GM23248 (cell line): ENCODE measurements around the gene HSH2D. TPM values are rescaled to one million over a fixed set of nuclear protein-coding genes. Genes with fewer than 3 reads are reported as not detected.

Source experiments
- DNase-seq: peaks from one replicate; pipeline ENCODE4 v3.0.0-alpha.2; 2015
- H2AFZ ChIP-seq: fragments of 200-600 bp; sonication (generic); 2 replicates; pipeline ENCODE4 v1.6.1; 2016; ENCODE audit warnings: antibody characterized with exemption
- H3F3A ChIP-seq: fragments of 200-600 bp; sonication (generic); 2 replicates; pipeline ENCODE4 v1.6.1; 2016; ENCODE audit warnings: mild to moderate bottlenecking, antibody characterized with exemption, mixed run types; ENCODE audit not compliant: insufficient read depth
- H3K27ac ChIP-seq: fragments of 200-600 bp; sonication (generic); 2 replicates; pipeline ENCODE4 v1.5.1; 2016; ENCODE audit warnings: mild to moderate bottlenecking
- H3K27me3 ChIP-seq: fragments of 200-600 bp; sonication (generic); replicated peaks from 2 replicates; pipeline ENCODE4 v1.6.1; 2016; ENCODE audit warnings: mild to moderate bottlenecking; ENCODE audit not compliant: insufficient read depth
- H3K36me3 ChIP-seq: fragments of 200-600 bp; sonication (generic); 2 replicates; pipeline ENCODE4 v1.6.1; 2016; ENCODE audit warnings: low read depth, mild to moderate bottlenecking
- H3K4me1 ChIP-seq: fragments of 200-600 bp; sonication (generic); 2 replicates; pipeline ENCODE4 v1.6.1; 2016; ENCODE audit warnings: mild to moderate bottlenecking; ENCODE audit not compliant: insufficient read depth
- H3K4me2 ChIP-seq: fragments of 200-600 bp; sonication (generic); one replicate; pipeline ENCODE4 v1.6.1; 2016; ENCODE audit warnings: mild to moderate bottlenecking; ENCODE audit not compliant: unreplicated experiment
- H3K4me3 ChIP-seq: fragments of 200-600 bp; sonication (generic); 2 replicates; pipeline ENCODE4 v1.5.1; 2016; ENCODE audit warnings: mild to moderate bottlenecking
- H3K79me2 ChIP-seq: fragments of 200-600 bp; sonication (generic); 2 replicates; pipeline ENCODE4 v1.6.1; 2016; ENCODE audit warnings: mild to moderate bottlenecking; ENCODE audit not compliant: insufficient read depth
- H3K9ac ChIP-seq: fragments of 200-600 bp; sonication (generic); 2 replicates; pipeline ENCODE4 v1.6.1; 2016; ENCODE audit warnings: mild to moderate bottlenecking
- H3K9me2 ChIP-seq: fragments of 200-600 bp; sonication (generic); 2 replicates; pipeline ENCODE4 v1.6.1; 2016; ENCODE audit warnings: mixed run types, mild to moderate bottlenecking, moderate library complexity; ENCODE audit not compliant: insufficient read depth
- H3K9me3 ChIP-seq: fragments of 200-600 bp; sonication (generic); one replicate; pipeline ENCODE4 v1.6.1; 2017; ENCODE audit warnings: low read depth
- H4K20me1 ChIP-seq: fragments of 200-600 bp; sonication (generic); 2 replicates; pipeline ENCODE4 v1.6.0; 2016; ENCODE audit not compliant: insufficient read depth
- EZH2 ChIP-seq: fragments of 200-600 bp; sonication (generic); IDR thresholded peaks from 2 replicates; pipeline ENCODE4 v1.6.1; 2018; ENCODE audit warnings: antibody characterized with exemption, mild to moderate bottlenecking; ENCODE audit not compliant: insufficient read depth, poor library complexity, severe bottlenecking
- EZH2phosphoT487 ChIP-seq: fragments of 200-600 bp; sonication (generic); IDR thresholded peaks from 2 replicates; pipeline ENCODE4 v1.6.1; 2018; ENCODE audit warnings: antibody characterized with exemption, moderate library complexity, mild to moderate bottlenecking, low read depth; ENCODE audit not compliant: insufficient read depth
- WGBS, 2 experiments: methylation state at CpG; one replicate each; pipeline ENCODE4 v1.1.6; 2015 to 2017; ENCODE audit warnings: low lambda C conversion rate in 2 of 2, low coverage in 1 of 2; ENCODE audit errors: missing lambda C conversion rate in 2 of 2; 5-methylcytosine and 5-hydroxymethylcytosine counted together
- in situ Hi-C: fragments of 300-500 bp; cut with MboI; formaldehyde crosslinking; loops from 2 replicates; pipeline ENCODE4 v1.15.0; 2020
- polyA plus RNA-seq: library from polyadenylated mRNA; unstranded; fragments of >200 nt; fragmentation: Nextera tagmentation; extraction: Ambion mirVana; gene quantifications from 2 replicates; pipeline ENCODE4 v1.2.1, GENCODE V29; 2016
- total RNA-seq: library from RNA; depleted of rRNA; stranded (reverse); fragments of >200 nt; shearing (Covaris generic); gene quantifications from 2 replicates; pipeline ENCODE4 v1.2.3, GENCODE V29; 2014

The HSH2D gene
- total and polyA plus RNA-seq, 2 experiments from 2014 or later = not detected

DNA sequence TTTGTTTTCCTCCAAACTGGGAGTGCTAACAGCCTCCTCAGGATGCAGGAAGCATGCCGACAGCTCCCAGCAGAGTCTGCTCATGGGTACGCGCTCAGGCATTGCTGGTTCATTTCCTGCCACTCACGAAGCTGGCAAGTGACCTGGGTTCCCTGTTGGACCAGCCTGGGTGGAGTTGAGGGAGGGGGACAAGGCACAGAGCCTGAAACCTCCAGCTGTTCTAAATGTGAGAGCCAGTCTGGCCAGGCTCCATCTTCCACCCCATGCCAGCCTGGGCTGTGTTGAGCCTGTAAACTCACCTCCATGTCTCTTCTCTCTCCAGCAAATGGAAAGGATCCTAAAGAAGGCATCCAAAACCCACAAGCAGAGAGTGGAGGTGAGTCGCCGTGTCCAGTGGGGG lies 46.7 kb downstream of the HSH2D start:
- H4K20me1 ChIP-seq = no peaks in the 10 kb centered on the region
- peaks cover 8% of the 10 kb centered on the region for H3F3A ChIP-seq
- H3K36me3 ChIP-seq = peaks cover 13% of the 10 kb centered on the region; the same call in 1 of the 2 replicates
- no peak overlapping the region for H3K9ac ChIP-seq
- no peaks in the 10 kb centered on the region for H3K9me3 ChIP-seq
- TF ChIP-seq EZH2 (no peak), EZH2phosphoT487 (no peak)
- WGBS, 2 experiments = 84 to 86% methylated on average over 6 of the region's 6 CpGs
- DNase-seq = no peak
- H2AFZ ChIP-seq = no peak overlapping the region
- peaks cover 39% of the 10 kb centered on the region for H3K79me2 ChIP-seq
- H3K4me3 ChIP-seq = no peak overlapping the region
- in situ Hi-C loops = loop anchor here (25.0 kb wide), 1 partner anchor 553 kb away; the partner anchor contains the start of gene CYP4F3
- no peak overlapping the region for H3K27ac ChIP-seq
- H3K4me2 ChIP-seq = no peak overlapping the region
- H3K9me2 ChIP-seq = no peaks in the 10 kb centered on the region
- peaks cover 8% of the 10 kb centered on the region; the same call in 1 of the 2 replicates for H3K4me1 ChIP-seq
- H3K27me3 ChIP-seq = no peaks in the 10 kb centered on the region

DNA sequence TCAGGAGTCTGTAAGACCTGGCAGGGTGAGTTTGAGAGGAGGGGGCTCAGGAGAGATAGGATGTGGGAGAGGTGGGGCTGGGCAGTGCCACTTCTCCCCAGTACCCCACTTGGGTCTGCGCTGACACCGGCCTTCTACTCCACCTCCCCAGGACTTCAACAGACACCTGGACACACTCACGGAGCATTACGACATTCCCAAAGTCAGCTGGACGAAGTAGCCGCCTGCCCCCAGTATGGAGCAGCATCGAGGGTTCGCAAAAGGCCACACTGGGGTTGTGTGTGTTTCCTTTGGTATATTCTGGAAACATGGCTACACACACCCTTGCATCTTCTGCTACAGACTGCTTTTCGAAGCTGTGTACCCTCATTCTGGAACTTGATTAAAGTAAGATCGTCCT lies 47.3 kb downstream of the HSH2D start:
- Histone ChIP-seq H3K4me2 (no peak overlapping the region), H3K27me3 (no peaks in the 10 kb centered on the region), H4K20me1 (no peaks in the 10 kb centered on the region), H3K9me2 (no peaks in the 10 kb centered on the region), H3K27ac (no peak overlapping the region), H3K4me3 (no peak overlapping the region), H3K79me2 (peaks cover 35% of the 10 kb centered on the region), H3K4me1 (peaks cover 13% of the 10 kb centered on the region), H3K9me3 (no peaks in the 10 kb centered on the region), H3K36me3 (peaks cover 13% of the 10 kb centered on the region; the same call in 1 of the 2 replicates), H3F3A (peaks cover 13% of the 10 kb centered on the region), H2AFZ (no peak overlapping the region), H3K9ac (no peak overlapping the region)
- in situ Hi-C loops = loop anchor here (25.0 kb wide), 1 partner anchor 553 kb away; the partner anchor contains the start of gene CYP4F3
- no peak for DNase-seq
- TF ChIP-seq EZH2 (no peak), EZH2phosphoT487 (no peak)
- 87 to 89% methylated on average over 10 of the region's 10 CpGs for WGBS, 2 experiments

DNA sequence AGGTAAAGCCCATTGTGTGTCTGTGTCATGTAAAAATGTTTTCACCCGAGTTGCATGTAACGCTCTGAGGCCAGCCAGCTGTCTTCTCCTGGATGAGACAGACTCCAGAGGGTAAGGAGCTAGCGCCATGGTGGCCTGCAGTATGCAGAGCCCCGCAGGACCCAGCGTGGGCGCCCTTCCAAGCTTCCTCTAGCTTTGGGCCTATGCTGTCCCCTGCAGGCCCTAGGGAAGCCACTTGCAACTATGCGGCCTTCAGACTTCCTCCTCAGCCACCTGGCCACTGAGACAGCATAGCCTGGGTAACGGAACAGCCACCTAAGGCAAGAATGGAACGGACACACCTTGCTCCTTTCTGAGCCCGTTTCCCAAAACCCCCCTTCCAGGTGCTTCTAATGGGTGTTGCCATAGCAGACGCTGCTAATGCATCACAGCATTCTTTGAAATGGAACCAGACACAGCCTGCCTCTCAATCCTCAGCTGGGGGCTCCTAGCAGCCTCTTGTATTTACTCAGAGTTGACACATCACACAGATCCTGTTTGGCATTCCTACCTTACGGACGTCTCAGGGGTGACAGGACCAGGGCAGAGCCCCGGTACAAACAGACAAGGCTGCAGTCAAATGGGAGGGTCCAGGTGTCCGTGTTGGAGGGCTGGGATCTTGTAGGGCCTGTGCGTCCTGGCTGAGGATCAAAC lies 47.9 kb downstream of the HSH2D start:
- H3K9me3 ChIP-seq = no peaks in the 10 kb centered on the region
- WGBS, 2 experiments = 72 to 75% methylated on average over 16 of the region's 16 CpGs
- no peak overlapping the region for H3K4me2 ChIP-seq
- H2AFZ ChIP-seq = no peak overlapping the region
- no peak for DNase-seq
- H4K20me1 ChIP-seq = no peaks in the 10 kb centered on the region
- no peaks in the 10 kb centered on the region for H3K9me2 ChIP-seq
- H3K9ac ChIP-seq = no peak overlapping the region
- no peak for TF ChIP-seq EZH2
- TF ChIP-seq EZH2phosphoT487 = no peak
- H3K36me3 ChIP-seq = peaks cover 13% of the 10 kb centered on the region; the same call in 1 of the 2 replicates
- H3K27ac ChIP-seq = no peak overlapping the region
- H3K4me3 ChIP-seq = no peak overlapping the region
- peaks cover 15% of the 10 kb centered on the region for H3K4me1 ChIP-seq
- in situ Hi-C loops = loop anchor here (25.0 kb wide), 1 partner anchor 554 kb away; the partner anchor contains the start of gene CYP4F3
- no peaks in the 10 kb centered on the region for H3K27me3 ChIP-seq
- peaks cover 28% of the 10 kb centered on the region for H3K79me2 ChIP-seq
- H3F3A ChIP-seq = peaks cover 19% of the 10 kb centered on the region

DNA sequence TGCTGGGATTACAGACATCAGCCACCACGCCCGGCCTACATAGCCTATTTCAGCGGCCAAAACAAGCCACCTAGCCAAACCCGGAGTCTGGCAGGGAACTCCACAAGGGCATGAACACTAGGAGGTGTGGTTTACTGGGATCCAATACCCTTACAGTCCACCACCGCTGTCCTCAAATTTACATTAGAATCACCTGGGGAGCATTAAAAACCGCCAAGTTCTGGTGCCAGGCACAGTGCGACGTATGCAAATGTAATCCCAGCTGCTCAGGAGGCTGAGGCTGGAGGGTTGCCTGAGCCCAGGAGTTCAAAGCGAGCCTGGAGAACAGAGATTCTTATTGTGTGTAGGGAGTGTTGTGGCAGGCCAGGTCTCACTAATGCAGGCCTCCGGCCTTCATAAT lies 50.0 kb downstream of the HSH2D start:
- Histone ChIP-seq H3K4me1 (peaks cover 17% of the 10 kb centered on the region), H3K79me2 (peaks cover 13% of the 10 kb centered on the region), H3K9me3 (no peaks in the 10 kb centered on the region), H4K20me1 (no peaks in the 10 kb centered on the region), H3K27me3 (no peaks in the 10 kb centered on the region), H2AFZ (no peak overlapping the region), H3F3A (peaks cover 31% of the 10 kb centered on the region), H3K4me3 (no peak overlapping the region), H3K4me2 (no peak overlapping the region), H3K27ac (no peak overlapping the region), H3K9ac (no peak overlapping the region), H3K9me2 (no peaks in the 10 kb centered on the region), H3K36me3 (peaks cover 13% of the 10 kb centered on the region; the same call in 1 of the 2 replicates)
- no peak for DNase-seq
- TF ChIP-seq EZH2 (no peak), EZH2phosphoT487 (no peak)
- WGBS, 2 experiments = 88 to 91% methylated on average over 10 of the region's 10 CpGs
- in situ Hi-C loops = loop anchor here (25.0 kb wide), 1 partner anchor 556 kb away; the partner anchor contains the start of gene CYP4F3
